GM21526 (cell line): Measurements from ENCODE around the gene ANKZF1.

Experiments
- ATAC-seq: cut with Tn5 transposase; IDR thresholded peaks from one replicate; pipeline ENCODE4 v1.9.1; 2021; ENCODE audit warnings: moderate library complexity; ENCODE audit not compliant: unreplicated experiment, low FRiP score

The ANKZF1 gene

DNA sequence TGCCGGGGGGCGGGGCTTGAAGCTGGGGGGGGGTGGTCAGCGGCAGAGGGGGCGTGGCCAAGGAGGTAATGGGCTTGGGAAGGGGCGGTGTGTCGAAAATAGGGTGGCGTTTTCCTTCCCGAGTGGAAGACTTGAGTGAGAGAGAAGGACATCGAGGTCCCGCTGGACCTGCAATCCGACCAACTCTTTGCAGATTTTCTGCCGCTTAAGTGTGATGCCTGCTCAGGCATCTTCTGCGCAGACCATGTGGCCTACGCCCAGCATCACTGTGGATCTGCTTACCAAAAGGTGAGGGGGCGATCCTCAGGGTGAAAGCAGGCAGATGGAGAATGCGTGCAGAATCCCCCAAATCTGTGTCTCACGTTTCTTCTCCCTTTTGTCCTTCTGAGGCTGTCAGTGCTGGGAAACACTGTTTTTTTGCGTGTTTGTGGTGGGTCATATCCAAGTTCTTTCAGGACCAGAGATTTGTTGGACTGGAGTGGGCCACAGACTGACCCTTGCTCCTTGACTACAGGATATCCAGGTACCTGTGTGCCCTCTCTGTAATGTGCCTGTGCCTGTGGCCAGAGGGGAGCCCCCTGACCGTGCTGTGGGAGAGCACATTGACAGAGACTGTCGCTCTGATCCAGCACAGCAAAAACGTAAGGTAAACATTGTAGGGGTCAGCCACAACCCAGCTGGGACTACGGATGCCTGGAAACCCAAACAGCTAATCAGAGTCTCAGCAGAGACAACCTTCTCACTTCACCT is 22.3 kb upstream of the ANKZF1 start:
- ATAC-seq: peak; percentile 1

DNA sequence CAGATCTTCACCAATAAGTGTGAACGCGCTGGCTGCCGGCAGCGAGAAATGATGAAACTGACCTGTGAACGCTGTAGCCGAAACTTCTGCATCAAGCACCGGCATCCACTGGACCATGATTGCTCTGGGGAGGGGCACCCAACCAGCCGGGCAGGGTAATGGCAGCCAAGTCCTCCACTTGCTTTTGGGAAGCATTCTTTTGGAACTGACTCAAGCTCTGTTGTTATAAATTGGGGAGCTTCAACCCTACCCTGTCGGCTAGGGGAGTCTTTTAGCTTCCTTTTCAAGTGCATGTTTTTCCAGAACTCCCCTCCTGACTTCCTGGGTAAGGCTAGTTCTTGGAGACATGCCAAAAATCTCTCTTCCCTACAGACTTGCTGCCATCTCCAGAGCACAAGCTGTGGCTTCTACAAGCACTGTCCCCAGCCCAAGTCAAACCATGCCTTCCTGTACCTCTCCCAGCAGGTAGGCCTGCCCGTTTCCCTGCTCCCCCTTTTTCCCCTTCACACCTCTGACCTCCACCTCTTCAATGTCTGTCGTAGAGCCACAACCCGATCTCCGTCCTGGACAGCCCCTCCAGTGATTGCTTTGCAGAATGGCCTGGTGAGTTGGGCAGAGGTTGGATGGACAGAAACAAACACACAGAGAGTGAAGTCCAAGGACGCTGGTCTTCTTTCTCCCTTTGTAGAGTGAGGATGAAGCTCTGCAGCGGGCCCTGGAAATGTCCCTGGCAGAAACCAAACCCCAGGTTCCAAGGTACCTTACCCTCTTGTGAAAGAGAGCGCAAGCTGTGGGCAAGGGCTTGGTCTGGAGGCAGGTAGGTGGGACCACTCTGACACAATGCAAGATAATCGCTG is 21.5 kb upstream of the ANKZF1 start:
- ATAC-seq: no peak

DNA sequence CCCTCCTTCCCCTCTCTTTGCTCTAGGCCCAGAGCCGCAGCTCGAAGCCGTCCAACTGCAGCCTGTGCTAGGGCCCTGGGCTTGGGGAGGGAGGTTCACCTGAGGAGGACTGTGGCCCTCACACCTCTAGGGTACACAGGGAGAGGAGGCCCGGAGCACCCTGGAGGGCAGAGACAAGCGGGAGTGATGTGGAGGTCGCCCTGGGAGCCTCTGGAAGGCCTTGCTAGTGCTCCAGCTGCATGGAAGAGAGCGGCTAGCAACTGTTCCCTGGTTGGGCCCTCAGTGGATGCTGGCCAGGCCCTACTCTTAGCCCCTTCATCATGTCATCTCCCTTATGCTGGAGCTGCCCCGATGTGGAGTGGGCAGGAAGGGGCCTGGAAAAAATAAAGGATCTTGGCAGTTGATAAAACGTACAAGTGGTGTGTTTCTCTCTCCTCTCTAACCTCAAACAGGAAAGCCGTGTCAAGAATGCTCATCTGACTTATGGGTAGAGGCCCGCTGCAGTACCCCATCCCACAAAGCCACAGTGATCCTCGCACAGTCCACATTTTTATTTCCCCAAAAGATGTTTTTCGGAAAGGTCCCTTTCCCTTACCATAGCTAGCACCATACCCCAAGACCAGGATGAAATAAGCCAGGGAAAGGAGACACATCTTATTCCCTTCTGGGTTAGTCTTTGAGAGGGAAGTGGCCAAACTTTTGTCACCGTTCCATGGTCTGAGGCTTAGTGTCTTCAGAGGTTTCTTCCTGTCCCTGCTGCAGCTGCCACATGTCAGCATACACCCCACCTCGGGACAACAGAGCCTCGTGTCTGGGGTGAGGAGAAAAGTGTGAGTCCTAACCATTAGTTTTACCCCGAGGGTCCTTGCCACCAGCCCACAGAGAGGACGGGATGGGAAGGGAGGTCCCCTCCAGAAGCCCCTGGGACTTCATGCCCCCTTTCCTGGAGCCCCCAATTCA is 20.1 kb upstream of the ANKZF1 start:
- no peak for ATAC-seq

DNA sequence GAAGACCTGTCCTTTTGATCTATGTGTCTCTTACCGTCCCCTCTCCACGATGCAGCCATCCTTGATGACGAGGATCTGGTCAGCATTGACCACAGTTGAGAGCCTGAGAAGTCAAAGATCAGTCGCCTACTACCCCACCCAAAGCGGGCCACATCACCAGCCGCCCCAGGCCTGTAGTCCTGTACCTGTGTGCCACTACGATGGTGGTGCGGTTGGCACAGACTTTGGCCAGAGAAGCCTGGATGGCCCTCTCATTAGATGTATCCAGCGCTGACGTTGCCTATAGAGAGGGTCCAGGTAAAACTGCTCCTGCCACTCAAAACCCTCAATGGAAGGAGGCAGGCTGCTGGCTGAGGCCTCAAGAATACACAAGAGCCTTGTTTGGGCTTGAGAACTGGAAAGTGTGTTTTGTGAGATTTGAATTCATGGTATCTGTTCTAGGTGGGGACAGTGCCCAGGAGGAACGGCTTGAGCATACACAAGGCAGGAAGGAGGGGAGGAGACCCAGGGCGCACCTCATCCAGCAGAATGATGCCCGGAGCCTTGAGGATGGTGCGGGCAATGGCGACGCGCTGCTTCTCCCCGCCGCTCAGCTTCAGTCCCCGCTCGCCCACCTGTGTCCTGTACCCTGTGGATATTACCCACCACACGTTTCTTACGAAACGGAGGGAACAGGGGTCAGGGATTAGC is 19.3 kb upstream of the ANKZF1 start:
- no peak for ATAC-seq

DNA sequence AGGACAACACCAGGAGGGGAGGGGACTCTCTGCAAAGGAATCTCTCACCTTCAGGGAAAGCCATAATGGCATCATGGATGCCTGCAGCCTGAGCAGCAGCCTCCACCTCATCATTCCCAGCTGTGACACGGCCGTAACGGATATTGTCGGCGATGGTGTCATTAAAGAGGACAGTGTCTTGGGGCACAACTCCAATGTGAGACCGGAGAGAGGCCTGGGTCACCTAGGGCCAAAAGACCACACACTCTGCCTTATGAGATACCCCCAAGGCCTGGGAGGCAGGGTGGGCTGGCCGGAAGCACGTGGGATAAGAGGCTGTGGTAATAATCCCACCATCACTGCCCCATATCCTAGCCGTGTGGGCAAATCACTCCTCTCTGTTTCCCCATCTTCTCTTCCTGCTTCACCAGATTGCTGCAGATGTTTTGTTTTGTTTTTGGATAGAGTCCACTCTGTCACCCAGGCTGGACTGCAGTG is 18.7 kb upstream of the ANKZF1 start:
- no peak for ATAC-seq

DNA sequence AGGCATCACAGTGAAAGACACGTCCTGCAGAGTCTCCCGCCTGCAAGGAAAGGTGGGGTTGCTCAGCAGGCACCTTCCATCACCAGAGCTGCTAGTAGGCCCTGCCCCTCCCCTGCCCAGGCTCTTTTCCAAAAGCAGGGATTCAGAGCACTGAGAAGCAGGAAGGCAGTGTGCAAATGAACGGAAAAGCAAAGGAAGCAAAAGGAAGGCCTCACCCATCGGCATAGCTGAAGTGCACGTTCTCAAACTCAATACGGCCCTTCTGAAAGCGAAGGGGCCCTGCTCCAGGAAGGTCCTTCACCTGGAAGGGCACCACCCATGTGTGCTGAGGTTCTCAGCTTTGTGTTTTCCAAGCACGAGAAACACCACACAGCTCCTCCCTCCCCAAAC is 16.6 kb upstream of the ANKZF1 start:
- ATAC-seq: no peak

DNA sequence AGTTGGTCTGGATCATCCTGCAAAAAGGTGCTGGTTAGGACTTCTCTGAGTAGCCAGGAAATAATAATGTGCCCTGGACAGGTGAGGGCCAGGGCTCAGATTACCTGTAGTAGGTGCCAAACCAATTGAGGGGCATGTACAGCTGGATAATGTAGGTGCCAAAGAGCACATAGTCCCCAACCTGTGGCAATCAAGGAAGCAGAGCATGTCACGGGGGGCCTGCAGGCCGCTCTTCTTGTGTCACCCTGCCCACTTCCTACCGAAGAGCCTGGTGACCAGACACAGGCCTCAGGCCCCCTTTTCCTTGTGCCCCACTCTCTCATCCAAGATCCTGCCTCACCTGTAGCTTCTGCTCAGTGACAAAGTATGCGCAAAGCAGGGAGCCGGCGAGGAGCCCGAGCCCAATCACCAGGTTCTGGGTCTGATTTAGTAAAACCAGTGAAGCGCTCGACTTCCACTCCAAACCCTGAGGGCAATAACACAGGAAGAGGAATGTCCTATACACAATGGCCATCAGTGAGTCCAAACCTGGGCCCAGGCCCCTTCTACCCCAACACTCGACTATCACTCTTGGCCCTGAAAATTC is 16.0 kb upstream of the ANKZF1 start:
- no peak for ATAC-seq

DNA sequence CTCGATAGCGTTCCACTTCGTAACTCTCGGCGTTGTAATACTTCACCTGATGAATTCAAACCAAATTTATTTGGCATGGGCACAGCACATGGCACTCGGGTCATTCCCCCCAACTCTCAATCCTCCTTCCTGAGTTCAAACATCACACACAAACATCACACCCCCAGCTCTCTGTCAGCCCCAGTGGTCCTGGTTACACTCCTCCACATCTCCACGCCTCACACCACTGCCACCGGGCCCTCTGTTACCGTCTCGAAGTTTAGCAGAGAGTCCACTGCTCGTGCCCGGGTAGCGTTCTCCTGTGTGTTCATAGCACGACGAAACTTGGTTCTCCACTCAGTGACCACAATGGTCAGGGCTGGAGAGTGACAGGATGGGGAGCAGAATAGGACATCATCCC is 15.5 kb upstream of the ANKZF1 start:
- ATAC-seq: no peak

DNA sequence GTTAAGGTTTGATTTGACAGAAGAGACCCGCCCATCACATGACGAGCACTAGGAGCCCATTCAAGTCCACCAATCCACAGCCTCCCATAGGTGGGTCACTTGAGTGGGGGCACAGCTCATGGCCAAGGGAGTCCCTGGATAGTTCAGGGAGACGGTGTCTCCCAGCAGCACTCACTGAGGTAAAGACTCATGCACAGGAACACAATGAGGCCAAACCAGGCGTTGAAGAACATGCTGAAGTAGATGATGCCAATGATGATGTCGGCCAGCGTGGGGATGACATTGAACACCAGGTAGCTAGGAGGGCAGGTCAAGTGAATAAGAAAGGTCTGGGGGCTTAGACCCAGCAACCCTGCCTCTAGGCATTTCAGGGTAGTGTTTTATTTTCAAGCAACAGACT is 14.8 kb upstream of the ANKZF1 start:
- ATAC-seq: no peak

DNA sequence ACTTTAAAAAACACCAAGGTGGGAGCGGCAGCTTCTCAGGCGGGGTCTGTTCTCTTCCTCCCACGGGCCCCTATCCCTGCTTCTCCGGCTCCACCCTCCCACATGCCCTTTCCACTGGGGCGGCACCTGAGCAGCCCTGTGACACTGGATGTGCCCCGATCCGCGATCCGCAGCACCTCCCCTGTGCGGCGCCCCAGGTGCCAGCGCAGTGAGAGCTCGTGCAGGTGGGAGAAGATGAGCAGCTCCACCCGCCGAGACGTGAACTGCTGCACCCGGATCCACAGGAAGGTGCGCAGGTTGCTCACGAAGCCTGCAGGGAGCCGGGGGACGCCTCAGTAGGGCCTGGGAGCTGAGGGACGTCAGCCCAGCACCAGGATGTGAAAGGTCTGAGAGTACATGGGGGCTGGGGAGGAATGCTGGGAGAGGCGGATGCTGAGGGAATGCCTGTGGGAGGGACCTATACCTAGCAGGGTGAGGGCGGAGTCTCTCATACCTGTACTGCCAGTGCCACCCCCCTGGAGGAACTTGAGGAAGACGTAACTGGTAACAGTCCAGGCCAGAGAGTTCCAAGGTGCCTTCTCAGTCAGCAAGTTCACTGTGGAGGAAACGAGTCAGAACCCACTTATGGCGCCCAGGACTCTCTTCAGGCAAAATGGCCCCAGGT is 13.6 kb upstream of the ANKZF1 start:
- no peak for ATAC-seq

DNA sequence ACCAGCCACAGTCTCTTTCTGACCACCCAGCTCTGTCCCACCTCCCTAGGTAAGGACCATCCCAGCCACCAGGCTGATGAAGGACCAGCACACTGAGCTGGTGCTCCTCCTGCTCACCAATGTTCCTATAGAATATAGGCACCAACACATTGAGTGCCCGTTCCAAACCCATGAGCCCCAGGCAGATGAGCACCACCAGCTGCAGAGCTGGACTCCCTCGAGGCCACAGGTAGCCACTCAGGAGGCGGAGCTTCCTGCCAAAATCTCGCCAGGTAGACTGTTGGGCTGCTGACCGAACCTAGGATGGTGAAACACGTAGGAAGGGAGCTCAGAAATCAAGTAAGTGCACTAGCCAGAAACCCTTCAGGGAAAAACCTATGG is 13.1 kb upstream of the ANKZF1 start:
- no peak for ATAC-seq

DNA sequence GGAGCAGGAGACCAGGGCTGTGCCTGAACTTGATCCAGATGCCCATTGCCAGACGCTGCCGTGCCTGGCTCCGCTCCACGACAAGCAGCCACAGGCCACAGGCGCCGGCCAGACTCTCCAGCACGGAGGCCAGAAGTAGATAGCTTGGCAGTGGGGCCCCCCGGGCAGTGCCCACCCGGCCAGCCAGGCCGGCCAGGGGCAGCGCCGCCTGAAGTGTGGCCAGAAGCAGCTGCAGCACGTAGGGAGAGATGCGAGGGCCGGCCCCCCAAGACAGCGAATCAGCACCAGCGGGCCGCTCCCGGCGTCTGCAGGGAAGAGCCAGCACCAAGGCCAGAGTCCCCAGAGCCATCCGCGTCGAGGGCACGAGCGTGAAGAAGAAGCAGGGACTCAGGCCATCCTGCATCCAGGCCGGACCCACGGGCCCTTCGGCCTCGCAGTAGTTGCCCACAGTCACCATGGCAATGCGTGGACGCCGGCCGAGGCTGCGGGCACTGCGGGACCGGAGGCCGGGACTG is 11.3 kb upstream of the ANKZF1 start:
- ATAC-seq: peak; percentile 6

DNA sequence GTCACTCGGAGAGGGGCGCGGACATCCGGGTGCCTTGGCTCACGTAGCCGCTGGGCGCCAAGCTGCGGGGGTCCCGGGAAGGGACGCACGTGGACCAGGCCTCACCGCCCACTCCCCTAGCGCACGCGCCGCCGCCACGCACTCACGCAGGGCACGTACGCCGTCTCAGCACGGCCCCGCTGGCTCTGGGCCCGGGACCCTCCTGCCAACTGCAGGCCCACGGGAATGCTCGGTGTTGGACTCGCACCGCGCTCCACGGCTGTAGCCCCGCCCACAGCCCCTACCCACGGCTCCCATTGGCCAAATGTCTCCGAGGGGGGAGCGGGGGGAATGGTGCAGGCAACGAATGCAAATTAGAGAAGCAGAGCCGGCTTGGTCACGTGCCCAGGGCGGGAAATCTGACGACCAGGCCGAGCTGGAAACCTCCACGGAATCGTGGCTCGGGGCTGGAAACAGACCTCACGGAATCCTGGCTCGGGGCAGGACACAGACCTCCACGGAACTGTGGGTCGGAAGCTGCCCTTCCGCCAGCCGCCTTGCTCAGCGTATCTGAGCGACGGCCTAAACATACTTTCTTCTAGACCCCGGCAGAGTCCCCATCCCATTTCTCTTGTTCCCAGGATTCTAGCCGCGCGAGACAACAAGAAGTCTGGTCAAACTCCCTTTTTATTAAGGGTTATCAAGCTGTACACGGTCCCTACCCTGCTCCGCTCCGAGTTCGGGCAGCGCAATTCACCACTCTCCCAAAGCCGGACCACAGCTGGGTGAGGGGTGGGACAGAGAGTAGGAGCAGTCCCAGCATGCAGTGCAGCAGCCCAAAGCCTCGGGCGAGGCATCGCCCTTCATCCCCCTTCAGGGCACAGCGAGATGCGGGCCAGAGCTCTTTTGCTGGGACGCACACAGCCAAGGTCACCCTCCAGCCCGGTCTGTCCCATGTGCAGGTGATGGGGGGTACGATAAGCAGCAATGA is 10.6 kb upstream of the ANKZF1 start, which contains the start of gene ABCB6:
Gene ABCB6 (minus strand): TSS at position 227 of the 970 bp plus-strand sequence. CDS start 285 bp downstream, outside the sequence.
- ATAC-seq: peak; percentile 58

DNA sequence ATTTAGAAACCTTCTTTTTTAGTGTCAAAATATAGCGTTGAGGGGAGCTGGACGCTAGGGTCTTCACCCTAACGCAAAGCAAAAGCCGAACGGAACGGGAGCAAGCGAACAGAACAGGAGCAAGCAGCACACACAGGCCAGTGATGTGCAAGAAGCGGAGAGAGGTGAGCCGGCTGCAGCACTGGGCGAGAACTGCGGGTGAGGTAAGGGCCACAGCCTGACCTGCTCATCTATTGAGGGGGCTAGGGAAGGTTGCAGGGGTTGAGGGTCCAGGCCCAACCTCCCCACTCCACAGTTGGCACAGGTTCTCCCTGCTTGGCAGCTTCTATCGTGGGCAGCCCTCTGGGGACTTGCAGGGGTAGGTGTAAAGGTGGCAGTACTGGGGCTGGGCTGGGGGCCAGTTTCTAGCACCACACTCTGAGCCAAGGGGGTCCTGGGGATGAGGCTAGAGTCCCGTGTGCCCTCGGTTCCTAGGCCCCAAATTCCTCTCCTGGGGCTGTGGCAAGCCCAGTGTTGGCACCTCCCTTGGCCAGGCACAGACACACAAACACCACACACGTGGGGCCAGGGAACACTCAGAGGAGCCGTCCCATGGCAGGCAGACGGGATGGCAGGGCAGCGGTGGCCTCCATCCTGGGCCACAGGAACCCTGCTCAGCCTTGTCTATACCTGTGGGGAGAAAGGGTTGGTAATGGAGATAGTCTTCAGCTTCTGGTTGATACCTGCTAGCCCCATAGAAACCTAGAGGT is 9.6 kb upstream of the ANKZF1 start:
- ATAC-seq: no peak

DNA sequence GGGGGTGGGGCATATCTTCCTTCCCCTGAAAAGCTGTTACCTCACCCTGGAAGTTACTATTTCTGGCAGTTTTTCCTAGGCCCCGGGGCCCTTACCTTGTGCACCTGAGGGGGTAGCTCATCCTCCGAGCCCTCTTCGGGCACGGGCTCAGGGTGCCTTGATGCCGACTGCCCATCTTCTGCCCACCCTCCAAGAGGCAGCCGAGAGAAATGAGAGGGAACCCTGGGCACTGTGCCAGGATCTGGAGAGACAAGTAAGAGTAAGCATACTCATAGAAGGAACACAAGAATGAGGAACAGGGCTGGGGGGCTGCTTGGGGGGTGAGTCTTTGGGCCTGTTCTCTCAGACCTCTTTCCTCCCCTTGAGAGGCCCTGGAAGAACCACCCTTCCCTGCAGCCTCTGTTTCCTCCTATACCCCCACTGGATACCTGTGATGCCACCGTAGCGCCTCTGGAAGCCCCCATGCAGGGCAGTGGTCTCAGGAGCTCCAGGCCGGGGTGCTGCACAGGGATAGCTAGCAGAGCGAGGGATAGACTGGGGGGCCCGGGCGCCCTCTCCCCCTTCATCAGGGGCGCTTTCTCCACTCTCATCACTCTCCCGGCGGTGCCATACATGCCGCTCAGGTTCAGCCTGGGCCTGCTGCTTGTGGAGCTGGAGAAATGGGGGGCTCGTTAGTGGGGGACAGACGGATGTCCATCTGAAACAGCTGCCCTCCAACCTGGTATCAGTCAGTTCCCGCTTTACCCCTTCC is 8.8 kb upstream of the ANKZF1 start:
- ATAC-seq: no peak

DNA sequence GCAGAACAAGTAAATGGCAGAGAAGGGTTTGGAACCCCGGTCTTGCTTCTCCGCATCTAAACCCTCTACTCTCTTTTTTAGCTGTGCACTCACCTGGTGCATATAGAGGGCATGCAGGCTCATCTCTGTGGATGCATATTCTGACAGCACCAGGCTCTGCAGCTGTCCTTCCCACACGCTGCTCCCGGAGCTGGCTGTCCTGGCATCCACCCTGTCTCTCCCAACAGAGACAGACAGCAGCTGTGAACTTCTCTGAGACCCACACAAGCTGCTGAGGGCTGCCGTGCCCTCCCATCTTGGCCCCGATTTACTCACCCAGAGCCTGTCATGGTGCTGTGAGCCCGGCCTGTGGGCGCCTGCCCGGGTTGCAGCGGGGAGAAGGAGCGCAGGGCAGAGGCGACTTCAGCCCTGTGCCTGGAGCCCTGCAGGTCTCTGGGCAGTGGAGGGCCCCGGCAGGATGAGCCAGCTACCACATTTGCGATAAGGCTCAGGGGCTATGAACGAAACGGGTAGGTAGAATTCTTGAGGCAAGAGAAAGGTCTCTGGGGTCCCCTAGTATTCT is 7.6 kb upstream of the ANKZF1 start:
- ATAC-seq: no peak
